Osteoblast (primary cell): ENCODE measurements around the gene ZGRF1. TPM values are rescaled to one million over a fixed set of nuclear protein-coding genes. Genes with fewer than 3 reads are reported as not detected.
"Not testable (repeated sequence)": the region's sequence is repeated elsewhere in the genome, so short reads cannot be mapped to it uniquely, and the experiment has no call there.

Experiments
- DNase-seq: peaks from one replicate; pipeline ENCODE4 v3.0.0; 2011; ENCODE audit warnings: low spot score, mixed read lengths; ENCODE audit not compliant: insufficient read length; ENCODE audit errors: missing footprints
- H2AFZ ChIP-seq: 2 replicates; pipeline ENCODE4 v1.6.0; 2011; ENCODE audit warnings: mild to moderate bottlenecking, low read length
- H3K27ac ChIP-seq: 2 replicates; pipeline ENCODE4 v1.5.1; 2011; ENCODE audit warnings: mild to moderate bottlenecking, low read depth, low read length, moderate library complexity
- H3K27me3 ChIP-seq: 2 replicates; pipeline ENCODE4 v1.6.0; 2012; ENCODE audit warnings: mild to moderate bottlenecking, control low read depth, inconsistent platforms, low read length, moderate library complexity; ENCODE audit not compliant: insufficient read depth
- H3K36me3 ChIP-seq: 2 replicates; pipeline ENCODE4 v1.5.1; 2011; ENCODE audit warnings: mild to moderate bottlenecking, low read length, control low read depth, moderate library complexity; ENCODE audit not compliant: insufficient read depth
- H3K4me1 ChIP-seq: 2 replicates; pipeline ENCODE4 v1.5.1; 2011; ENCODE audit warnings: mild to moderate bottlenecking, low read length, control low read depth, moderate library complexity; ENCODE audit not compliant: insufficient read depth
- H3K4me2 ChIP-seq: 2 replicates; pipeline ENCODE4 v1.6.0; 2011; ENCODE audit warnings: mild to moderate bottlenecking, low read length; ENCODE audit not compliant: insufficient read depth
- H3K4me3 ChIP-seq: fragments of 200-600 bp; sonication (generic); 3 replicates; pipeline ENCODE4 v1.5.1; 2012; ENCODE audit warnings: mild to moderate bottlenecking, low read length, inconsistent platforms; ENCODE audit not compliant: insufficient read depth
- H3K79me2 ChIP-seq: 2 replicates; pipeline ENCODE4 v1.6.0; 2012; ENCODE audit warnings: mild to moderate bottlenecking, low read length, control low read depth, inconsistent platforms; ENCODE audit not compliant: insufficient read depth
- H3K9me3 ChIP-seq: 2 replicates; pipeline ENCODE4 v1.5.1; 2011; ENCODE audit warnings: low read depth, low read length, control low read depth
- H4K20me1 ChIP-seq: 2 replicates; pipeline ENCODE4 v1.6.0; 2012; ENCODE audit warnings: mild to moderate bottlenecking, low read length, control low read depth; ENCODE audit not compliant: insufficient read depth
- CTCF ChIP-seq: IDR thresholded peaks from 2 replicates; pipeline ENCODE4 v1.5.1; 2011; ENCODE audit warnings: mild to moderate bottlenecking, low read depth, low read length, moderate library complexity; ENCODE audit errors: extremely low read depth
- total RNA-seq: library from RNA; depleted of rRNA; stranded (reverse); fragments of >200 nt; gene quantifications from 2 replicates; pipeline ENCODE4 v1.2.3, GENCODE V29; 2012

Gene ZGRF1
- total RNA-seq, 1 donor = 5.8 TPM

- H3K27me3 ChIP-seq = peaks cover 80% of the 10 kb centered on the region
- H2AFZ ChIP-seq = no peak overlapping the region
- H3K9me3 ChIP-seq = no peaks in the 10 kb centered on the region
- no peaks in the 10 kb centered on the region for H3K79me2 ChIP-seq
- no peak overlapping the region for H3K4me2 ChIP-seq
- TF ChIP-seq CTCF = no peak
- H3K27ac ChIP-seq = no peak overlapping the region
- no peak for DNase-seq
- no peaks in the 10 kb centered on the region for H4K20me1 ChIP-seq
- H3K36me3 ChIP-seq = no peaks in the 10 kb centered on the region
- H3K4me3 ChIP-seq = no peak overlapping the region
- H3K4me1 ChIP-seq = peaks cover 4% of the 10 kb centered on the region
Observed at GRCh38 chr4:112508356-112508755, 128.4 kb downstream of the ZGRF1 start.

- peaks cover 3% of the 10 kb centered on the region for H3K4me1 ChIP-seq
- peaks cover 71% of the 10 kb centered on the region for H3K27me3 ChIP-seq
- TF ChIP-seq CTCF = no peak
- no peaks in the 10 kb centered on the region for H3K36me3 ChIP-seq
- no peak overlapping the region for H3K4me3 ChIP-seq
- H2AFZ ChIP-seq = no peak overlapping the region
- no peak overlapping the region for H3K4me2 ChIP-seq
- H3K27ac ChIP-seq = no peak overlapping the region
- H3K9me3 ChIP-seq = no peaks in the 10 kb centered on the region
- H4K20me1 ChIP-seq = no peaks in the 10 kb centered on the region
- DNase-seq = no peak
- H3K79me2 ChIP-seq = no peaks in the 10 kb centered on the region
Observed at GRCh38 chr4:112504807-112505206, 131.9 kb downstream of the ZGRF1 start.

GRCh38 chr4:112502871-112503270 lies 133.8 kb downstream of the ZGRF1 start:
- no peak overlapping the region for H3K4me2 ChIP-seq
- H3K36me3 ChIP-seq = no peaks in the 10 kb centered on the region

GRCh38 chr4:112492321-112492720 lies 144.4 kb downstream of the ZGRF1 start:
- Histone ChIP-seq H3K36me3 (no peaks in the 10 kb centered on the region), H2AFZ (no peak overlapping the region), H3K27me3 (peaks cover 3% of the 10 kb centered on the region), H3K4me3 (no peak overlapping the region), H3K79me2 (no peaks in the 10 kb centered on the region), H3K4me2 (no peak overlapping the region), H3K27ac (no peak overlapping the region), H3K4me1 (no peaks in the 10 kb centered on the region), H3K9me3 (peaks cover 2% of the 10 kb centered on the region), H4K20me1 (no peaks in the 10 kb centered on the region)
- no peak for DNase-seq
- TF ChIP-seq CTCF = no peak

More at GRCh38 chr4:112502871-112503270, 133.8 kb downstream of the ZGRF1 start:
- no peaks in the 10 kb centered on the region for H3K4me1 ChIP-seq
- H3K9me3 ChIP-seq = no peaks in the 10 kb centered on the region
- DNase-seq = no peak
- no peaks in the 10 kb centered on the region for H3K79me2 ChIP-seq
- H2AFZ ChIP-seq = no peak overlapping the region
- no peak for TF ChIP-seq CTCF
- H3K4me3 ChIP-seq = no peak overlapping the region
- H4K20me1 ChIP-seq = no peaks in the 10 kb centered on the region
- H3K27ac ChIP-seq = no peak overlapping the region
- peaks cover 52% of the 10 kb centered on the region for H3K27me3 ChIP-seq

GRCh38 chr4:112490808-112491207 lies 145.9 kb downstream of the ZGRF1 start:
- not testable (repeated sequence) for DNase-seq, H3K27me3 ChIP-seq, H3K4me2 ChIP-seq, H3K27ac ChIP-seq, H3K4me3 ChIP-seq, H3K36me3 ChIP-seq, H3K9me3 ChIP-seq, H3K79me2 ChIP-seq, H4K20me1 ChIP-seq, H3K4me1 ChIP-seq, H2AFZ ChIP-seq
